Stimulated activated CD4-positive, alpha-beta T cell treated with anti-CD3 and anti-CD28 coated beads, Interleukin-15, amount 100 ng/mL, for 48 hours (primary cell): ENCODE measurements around the gene DTNB.

Source experiments
- DNase-seq, 2 donors: peaks; one replicate each; pipeline ENCODE4 v3.0.0-alpha.2; 2020; ENCODE audit warnings: low read depth in 2 of 2

Gene DTNB

GRCh38 chr2:25388491-25388890, 284.9 kb downstream of the DTNB start:
- no peak for DNase-seq

GRCh38 chr2:25387876-25388449, 285.4 kb downstream of the DTNB start:
- no peak for DNase-seq

GRCh38 chr2:25386971-25387875, 286.2 kb downstream of the DTNB start:
- DNase-seq, result no peak

- no peak for DNase-seq
These were observed 287.5 kb downstream of the DTNB start for GRCh38 chr2:25385910-25386309.

GRCh38 chr2:25383806-25384205, 289.6 kb downstream of the DTNB start:
- no peak for DNase-seq

- no peak for DNase-seq
These were observed 291.9 kb downstream of the DTNB start for GRCh38 chr2:25381502-25381901.

- no peak for DNase-seq
These were observed 292.6 kb downstream of the DTNB start for GRCh38 chr2:25380586-25381375.

GRCh38 chr2:25380023-25380422, 293.4 kb downstream of the DTNB start:
- no peak for DNase-seq

GRCh38 chr2:25379535-25379934, 293.8 kb downstream of the DTNB start:
- no peak for DNase-seq

GRCh38 chr2:25378731-25379490, 294.5 kb downstream of the DTNB start:
- no peak for DNase-seq

GRCh38 chr2:25377822-25378421, 295.5 kb downstream of the DTNB start:
- DNase-seq, result no peak

- peak; percentile 89 to 90 for DNase-seq
These were observed 296.4 kb downstream of the DTNB start for GRCh38 chr2:25376750-25377621.

GRCh38 chr2:25375989-25376545, 297.3 kb downstream of the DTNB start:
- no peak for DNase-seq

GRCh38 chr2:25375371-25375988, 297.9 kb downstream of the DTNB start:
- DNase-seq, result no peak

GRCh38 chr2:25374827-25375226, 298.6 kb downstream of the DTNB start:
- DNase-seq, result no peak

GRCh38 chr2:25374411-25374810, 299.0 kb downstream of the DTNB start:
- DNase-seq, result no peak

- DNase-seq, result no peak
These were observed 300.0 kb downstream of the DTNB start for GRCh38 chr2:25373269-25373981.

- DNase-seq, result no peak
These were observed 300.7 kb downstream of the DTNB start for GRCh38 chr2:25372405-25373268.
